ENCODE results near the gene NFIX. TPM values are rescaled to one million over a fixed set of nuclear protein-coding genes. Genes with fewer than 3 reads are reported as not detected.

The NFIX gene
- total and polyA plus RNA-seq, 2 donors (not counting 1 experiment from before 2014, with no cell fraction given): 35.7 to 74.8 TPM

GRCh38 chr19:13130886-13131490 lies 135.7 kb downstream of the NFIX start:
- TF ChIP-seq EZH2 (IDR thresholded peaks at IDR 0.05; ENCODE audit: low read length, missing control alignments) (no peak), CTCF (conservative IDR thresholded peaks at IDR 0.05 in 1 of 2, IDR thresholded peaks at IDR 0.05 in 1 of 2; ENCODE audit: low read depth in 1 of 2, low read length in 2 of 2) (no peak)
- Histone ChIP-seq H3K79me2 (ENCODE audit: control insufficient read depth, insufficient read depth, low read length) (peaks cover 78% of the 10 kb centered on the region), H3K4me3 (replicated peaks in 1 of 4; ENCODE audit: control extremely low read depth in 1 of 4, insufficient read depth in 1 of 4, low read depth in 3 of 4, low read length in 4 of 4) (no peak overlapping the region), H3K4me1 (ENCODE audit: control insufficient read depth, extremely low read depth, insufficient read depth, low read length) (no peaks in the 10 kb centered on the region), H3K27me3 (ENCODE audit: control insufficient read depth, insufficient read depth, low read length) (no peaks in the 10 kb centered on the region), H4K20me1 (ENCODE audit: control insufficient read depth, extremely low read depth, insufficient read depth, low read length) (no peaks in the 10 kb centered on the region), H3K4me2 (ENCODE audit: extremely low read depth, insufficient read depth, low read length) (no peak overlapping the region), H3K9ac (ENCODE audit: insufficient read depth, low read length) (no peak overlapping the region), H3K36me3 (ENCODE audit: control insufficient read depth, insufficient read depth, low read length) (peaks cover 13% of the 10 kb centered on the region), H3K27ac (ENCODE audit: insufficient read depth, low read length) (no peak overlapping the region), H3K9me3 (ENCODE audit: control insufficient read depth, insufficient read depth, low read depth, low read length) (no peaks in the 10 kb centered on the region), H2AFZ (ENCODE audit: low read length) (no peak overlapping the region)
- DNase-seq (ENCODE audit: low read depth in 2 of 2): no peak

GRCh38 chr19:13132471-13133180 lies 137.4 kb downstream of the NFIX start:
- Histone ChIP-seq H3K27me3 (ENCODE audit: control insufficient read depth, insufficient read depth, low read length) (no peaks in the 10 kb centered on the region), H3K9me3 (ENCODE audit: control insufficient read depth, insufficient read depth, low read depth, low read length) (no peaks in the 10 kb centered on the region), H3K4me1 (ENCODE audit: control insufficient read depth, extremely low read depth, insufficient read depth, low read length) (no peaks in the 10 kb centered on the region), H3K36me3 (ENCODE audit: control insufficient read depth, insufficient read depth, low read length) (peaks cover 21% of the 10 kb centered on the region), H3K4me3 (replicated peaks in 1 of 4; ENCODE audit: control extremely low read depth in 1 of 4, insufficient read depth in 1 of 4, low read depth in 3 of 4, low read length in 4 of 4) (no peak overlapping the region), H3K79me2 (ENCODE audit: control insufficient read depth, insufficient read depth, low read length) (peaks cover 65% of the 10 kb centered on the region), H3K27ac (ENCODE audit: insufficient read depth, low read length) (peak overlapping the region; percentile 1), H3K9ac (ENCODE audit: insufficient read depth, low read length) (no peak overlapping the region), H4K20me1 (ENCODE audit: control insufficient read depth, extremely low read depth, insufficient read depth, low read length) (no peaks in the 10 kb centered on the region), H3K4me2 (ENCODE audit: extremely low read depth, insufficient read depth, low read length) (no peak overlapping the region), H2AFZ (ENCODE audit: low read length) (no peak overlapping the region)
- TF ChIP-seq EZH2 (IDR thresholded peaks at IDR 0.05; ENCODE audit: low read length, missing control alignments) (no peak), CTCF (conservative IDR thresholded peaks at IDR 0.05 in 1 of 2, IDR thresholded peaks at IDR 0.05 in 1 of 2; ENCODE audit: low read depth in 1 of 2, low read length in 2 of 2) (no peak)
- peak; percentile 33 to 89 for DNase-seq (ENCODE audit: low read depth in 2 of 2)

GRCh38 chr19:13133241-13133870 lies 138.1 kb downstream of the NFIX start:
- Histone ChIP-seq H3K4me1 (ENCODE audit: control insufficient read depth, extremely low read depth, insufficient read depth, low read length) (no peaks in the 10 kb centered on the region), H2AFZ (ENCODE audit: low read length) (no peak overlapping the region), H3K79me2 (ENCODE audit: control insufficient read depth, insufficient read depth, low read length) (peaks cover 58% of the 10 kb centered on the region), H3K4me2 (ENCODE audit: extremely low read depth, insufficient read depth, low read length) (no peak overlapping the region), H3K4me3 (replicated peaks in 1 of 4; ENCODE audit: control extremely low read depth in 1 of 4, insufficient read depth in 1 of 4, low read depth in 3 of 4, low read length in 4 of 4) (no peak overlapping the region), H3K9ac (ENCODE audit: insufficient read depth, low read length) (no peak overlapping the region), H4K20me1 (ENCODE audit: control insufficient read depth, extremely low read depth, insufficient read depth, low read length) (no peaks in the 10 kb centered on the region), H3K9me3 (ENCODE audit: control insufficient read depth, insufficient read depth, low read depth, low read length) (no peaks in the 10 kb centered on the region), H3K27ac (ENCODE audit: insufficient read depth, low read length) (peak overlapping the region; percentile 6), H3K27me3 (ENCODE audit: control insufficient read depth, insufficient read depth, low read length) (no peaks in the 10 kb centered on the region), H3K36me3 (ENCODE audit: control insufficient read depth, insufficient read depth, low read length) (peaks cover 28% of the 10 kb centered on the region)
- no peak for DNase-seq (ENCODE audit: low read depth in 2 of 2)
- TF ChIP-seq EZH2 (IDR thresholded peaks at IDR 0.05; ENCODE audit: low read length, missing control alignments) (no peak), CTCF (conservative IDR thresholded peaks at IDR 0.05 in 1 of 2, IDR thresholded peaks at IDR 0.05 in 1 of 2; ENCODE audit: low read depth in 1 of 2, low read length in 2 of 2) (no peak)
